IMR-90 (cell line): Measurements from ENCODE around the gene CDC25B. TPM values are rescaled to one million over a fixed set of nuclear protein-coding genes. Genes with fewer than 3 reads are reported as not detected.

Experiments
- polyA plus RNA-seq, 3 experiments: library from polyadenylated mRNA; depleted of rRNA; stranded (reverse); fragments of >200 nt; gene quantifications; 2 replicates each; pipeline ENCODE4 v1.2.3, GENCODE V29; 2012; ENCODE audit warnings: low replicate concordance in 1 of 3
- total RNA-seq: library from RNA; depleted of rRNA; stranded (reverse); fragments of >200 nt; gene quantifications from 2 replicates; pipeline ENCODE4 v1.2.3, GENCODE V29; 2012
- TF ChIP-seq, protein P1 (sequence below): conservative IDR thresholded peaks from 2 replicates; pipeline ENCODE4 v1.5.1; 2012; ENCODE audit warnings: mild to moderate bottlenecking, low read depth, low read length, improper control_type of control experiment

Gene CDC25B
- total and polyA plus RNA-seq, 2 of the 4 experiments (the other 2 are of a cell fraction): 14.5 to 50.5 TPM

DNA sequence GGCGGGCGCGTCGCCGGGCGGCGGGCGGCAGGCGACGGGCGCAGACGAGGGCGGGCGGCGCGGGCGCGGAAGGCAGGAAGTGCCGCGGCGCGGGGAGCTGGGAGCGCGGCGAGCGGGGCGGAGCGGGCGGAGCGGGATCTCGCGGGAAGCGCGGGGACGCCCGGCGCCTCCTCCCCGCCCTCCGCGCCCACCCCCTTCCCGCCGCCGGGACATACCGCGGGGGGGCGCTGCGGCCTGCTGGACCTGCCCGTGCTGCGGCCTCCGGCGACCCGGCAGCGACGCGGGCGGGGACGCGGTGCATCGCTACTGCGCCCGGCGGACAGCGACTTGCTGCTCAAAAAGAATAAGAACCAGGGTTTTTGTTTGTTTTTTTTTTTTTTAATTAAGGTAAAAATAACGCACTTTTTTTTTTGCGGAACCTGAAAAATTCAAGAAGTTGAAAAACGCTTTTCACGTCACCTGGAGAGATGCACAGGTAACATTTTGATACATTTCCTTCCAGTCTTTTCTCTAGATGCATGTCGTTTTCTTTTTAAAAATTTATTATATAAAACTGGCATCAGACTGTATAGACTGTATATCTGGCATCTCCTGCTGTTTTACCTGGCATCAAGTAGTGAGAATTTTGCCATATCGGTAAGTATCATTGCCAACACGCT is 9.3 kb upstream of the CDC25B start, which contains the start of gene CENPB (continued):
- TF ChIP-seq, protein P1, sequence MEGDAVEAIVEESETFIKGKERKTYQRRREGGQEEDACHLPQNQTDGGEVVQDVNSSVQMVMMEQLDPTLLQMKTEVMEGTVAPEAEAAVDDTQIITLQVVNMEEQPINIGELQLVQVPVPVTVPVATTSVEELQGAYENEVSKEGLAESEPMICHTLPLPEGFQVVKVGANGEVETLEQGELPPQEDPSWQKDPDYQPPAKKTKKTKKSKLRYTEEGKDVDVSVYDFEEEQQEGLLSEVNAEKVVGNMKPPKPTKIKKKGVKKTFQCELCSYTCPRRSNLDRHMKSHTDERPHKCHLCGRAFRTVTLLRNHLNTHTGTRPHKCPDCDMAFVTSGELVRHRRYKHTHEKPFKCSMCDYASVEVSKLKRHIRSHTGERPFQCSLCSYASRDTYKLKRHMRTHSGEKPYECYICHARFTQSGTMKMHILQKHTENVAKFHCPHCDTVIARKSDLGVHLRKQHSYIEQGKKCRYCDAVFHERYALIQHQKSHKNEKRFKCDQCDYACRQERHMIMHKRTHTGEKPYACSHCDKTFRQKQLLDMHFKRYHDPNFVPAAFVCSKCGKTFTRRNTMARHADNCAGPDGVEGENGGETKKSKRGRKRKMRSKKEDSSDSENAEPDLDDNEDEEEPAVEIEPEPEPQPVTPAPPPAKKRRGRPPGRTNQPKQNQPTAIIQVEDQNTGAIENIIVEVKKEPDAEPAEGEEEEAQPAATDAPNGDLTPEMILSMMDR: peak; percentile 88
